Measurements from ENCODE around the gene PTH1R. TPM values are rescaled to one million over a fixed set of nuclear protein-coding genes. Genes with fewer than 3 reads are reported as not detected.
A peak's percentile ranks its signal among the peaks of the same experiment; 100 is the strongest.

PTH1R gene
- polyA plus RNA-seq, 3 donors: not detected

DNA sequence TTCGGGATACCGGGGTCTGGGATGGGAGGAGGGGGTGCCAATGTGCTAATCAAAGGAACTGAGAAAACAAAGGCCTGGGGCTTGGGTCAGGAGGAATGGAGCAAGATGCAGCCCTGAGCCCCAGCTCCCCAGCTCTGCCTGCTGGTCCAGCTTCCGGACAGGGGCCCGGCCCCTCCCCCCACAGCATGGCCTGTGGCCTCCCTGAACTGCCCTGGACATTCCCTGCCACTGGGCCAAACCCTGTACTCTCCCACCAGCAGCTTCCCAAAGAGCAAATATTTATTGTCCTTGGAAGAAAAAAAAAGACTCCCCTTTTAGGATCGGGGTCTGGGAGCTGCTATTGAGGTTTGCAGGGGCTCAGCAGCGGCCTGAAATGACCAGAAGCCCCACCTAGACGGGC is 8.6 kb upstream of the PTH1R start:
- H3K4me3 Mint-ChIP-seq: no peak overlapping the region
- no peak overlapping the region for H3K4me2 ChIP-seq (replicated peaks; ENCODE audit: extremely low read depth, low read length, poor library complexity, severe bottlenecking)
- H3K9ac ChIP-seq (ENCODE audit: insufficient read depth, low read length, poor library complexity, severe bottlenecking): no peak overlapping the region
- no peaks in the 10 kb centered on the region for H3K36me3 Mint-ChIP-seq
- H3K79me2 ChIP-seq (ENCODE audit: insufficient read depth, low read length): no peaks in the 10 kb centered on the region
- 83% methylated on average over 2 of the region's 7 CpGs for WGBS (ENCODE audit: insufficient coverage)
- H3K27me3 ChIP-seq (ENCODE audit: control insufficient read depth in 2 of 2, insufficient read depth in 2 of 2, low read length in 2 of 2): no peaks in the 10 kb centered on the region
- peaks cover 5 to 15% (median 10%) of the 10 kb centered on the region in 3 donors for H3K27me3 Mint-ChIP-seq (ENCODE audit: low read depth in 3 of 3)
- no peaks in the 10 kb centered on the region for H3K9me3 ChIP-seq (replicated peaks in 1 of 2; ENCODE audit: control insufficient read depth in 1 of 2, insufficient read depth in 1 of 2, low read length in 2 of 2)
- TF ChIP-seq, protein P1, sequence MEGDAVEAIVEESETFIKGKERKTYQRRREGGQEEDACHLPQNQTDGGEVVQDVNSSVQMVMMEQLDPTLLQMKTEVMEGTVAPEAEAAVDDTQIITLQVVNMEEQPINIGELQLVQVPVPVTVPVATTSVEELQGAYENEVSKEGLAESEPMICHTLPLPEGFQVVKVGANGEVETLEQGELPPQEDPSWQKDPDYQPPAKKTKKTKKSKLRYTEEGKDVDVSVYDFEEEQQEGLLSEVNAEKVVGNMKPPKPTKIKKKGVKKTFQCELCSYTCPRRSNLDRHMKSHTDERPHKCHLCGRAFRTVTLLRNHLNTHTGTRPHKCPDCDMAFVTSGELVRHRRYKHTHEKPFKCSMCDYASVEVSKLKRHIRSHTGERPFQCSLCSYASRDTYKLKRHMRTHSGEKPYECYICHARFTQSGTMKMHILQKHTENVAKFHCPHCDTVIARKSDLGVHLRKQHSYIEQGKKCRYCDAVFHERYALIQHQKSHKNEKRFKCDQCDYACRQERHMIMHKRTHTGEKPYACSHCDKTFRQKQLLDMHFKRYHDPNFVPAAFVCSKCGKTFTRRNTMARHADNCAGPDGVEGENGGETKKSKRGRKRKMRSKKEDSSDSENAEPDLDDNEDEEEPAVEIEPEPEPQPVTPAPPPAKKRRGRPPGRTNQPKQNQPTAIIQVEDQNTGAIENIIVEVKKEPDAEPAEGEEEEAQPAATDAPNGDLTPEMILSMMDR (IDR thresholded peaks at IDR 0.05): no peak
- H3K4me1 Mint-ChIP-seq: peaks cover 24% of the 10 kb centered on the region
- H2AFZ ChIP-seq (ENCODE audit: insufficient read depth, low read depth, low read length, poor library complexity, severe bottlenecking): no peak overlapping the region
- no peaks in the 10 kb centered on the region for H4K20me1 ChIP-seq (ENCODE audit: insufficient read depth, low read length)
- H3K4me3 ChIP-seq (replicated peaks in 1 of 3; ENCODE audit: low read depth in 2 of 3, low read length in 3 of 3): no peak overlapping the region
- DNase-seq: no peak
- H3K36me3 ChIP-seq (replicated peaks in 1 of 2; ENCODE audit: control insufficient read depth in 1 of 2, insufficient read depth in 2 of 2, low read length in 2 of 2): no peaks in the 10 kb centered on the region
- intact Hi-C loops (cut with micrococcal nuclease): loop anchor here (5.0 to 10.0 kb wide), 2 partner anchors 38 to 446 kb away; no protein-coding TSS in a partner anchor
- peaks cover 14 to 16% of the 10 kb centered on the region in 2 donors for H3K4me1 ChIP-seq (ENCODE audit: control insufficient read depth in 1 of 2, insufficient read depth in 2 of 2, low read length in 2 of 2)
- peak overlapping the region in 2 of 7 donors; percentile 5 for H3K27ac Mint-ChIP-seq
- no peaks in the 10 kb centered on the region for H3K9me3 Mint-ChIP-seq
- no peak overlapping the region for H3K27ac ChIP-seq (ENCODE audit: low read depth in 1 of 2, low read length in 2 of 2)

DNA sequence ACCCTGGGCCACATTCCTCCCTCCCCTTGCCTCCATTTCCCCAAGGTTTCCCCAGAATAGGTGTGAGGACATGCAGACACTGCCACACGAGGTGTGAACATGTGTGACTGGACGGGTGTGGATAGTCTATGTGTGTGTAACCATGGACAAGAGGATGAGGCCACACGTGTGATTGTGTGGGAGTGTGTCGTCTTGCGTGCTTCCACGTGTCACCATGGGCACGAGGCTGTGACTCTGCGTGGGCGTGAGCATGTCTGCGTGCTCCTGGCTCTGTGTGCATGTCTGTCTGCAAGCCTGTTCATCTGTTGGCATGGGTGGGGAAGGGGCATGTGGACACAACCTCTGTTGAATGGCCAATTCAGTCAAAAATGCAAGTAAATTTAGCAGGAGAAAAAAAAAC is 8.1 kb upstream of the PTH1R start:
- H3K9ac ChIP-seq (ENCODE audit: insufficient read depth, low read length, poor library complexity, severe bottlenecking): no peak overlapping the region

More for the DNA sequence above, 8.1 kb upstream of the PTH1R start:
- Histone ChIP-seq H4K20me1 (ENCODE audit: insufficient read depth, low read length) (no peaks in the 10 kb centered on the region), H3K36me3 (replicated peaks in 1 of 2; ENCODE audit: control insufficient read depth in 1 of 2, insufficient read depth in 2 of 2, low read length in 2 of 2) (no peaks in the 10 kb centered on the region), H3K9me3 (replicated peaks in 1 of 2; ENCODE audit: control insufficient read depth in 1 of 2, insufficient read depth in 1 of 2, low read length in 2 of 2) (no peaks in the 10 kb centered on the region), H3K4me3 (replicated peaks in 1 of 3; ENCODE audit: low read depth in 2 of 3, low read length in 3 of 3) (no peak overlapping the region), H3K27me3 (ENCODE audit: control insufficient read depth in 2 of 2, insufficient read depth in 2 of 2, low read length in 2 of 2) (peaks cover 0 to 5% of the 10 kb centered on the region in 2 donors), H2AFZ (ENCODE audit: insufficient read depth, low read depth, low read length, poor library complexity, severe bottlenecking) (no peak overlapping the region), H3K4me2 (replicated peaks; ENCODE audit: extremely low read depth, low read length, poor library complexity, severe bottlenecking) (no peak overlapping the region), H3K79me2 (ENCODE audit: insufficient read depth, low read length) (no peaks in the 10 kb centered on the region), H3K27ac (ENCODE audit: low read depth in 1 of 2, low read length in 2 of 2) (no peak overlapping the region), H3K4me1 (ENCODE audit: control insufficient read depth in 1 of 2, insufficient read depth in 2 of 2, low read length in 2 of 2) (peaks cover 14% of the 10 kb centered on the region in 2 donors)
- Mint-ChIP-seq H3K27ac (peak overlapping the region in 1 of 7 donors; percentile 15), H3K36me3 (no peaks in the 10 kb centered on the region), H3K4me3 (no peak overlapping the region), H3K27me3 (ENCODE audit: low read depth in 3 of 3) (peaks cover 3 to 20% (median 14%) of the 10 kb centered on the region in 3 donors), H3K4me1 (peaks cover 25% of the 10 kb centered on the region), H3K9me3 (peaks cover 0 to under 1% (median 0%) of the 10 kb centered on the region in 7 donors)
- intact Hi-C loops (cut with micrococcal nuclease): loop anchor here (5.0 to 10.0 kb wide), 2 partner anchors 38 to 445 kb away; no protein-coding TSS in a partner anchor
- DNase-seq: no peak
- TF ChIP-seq, protein P1 (IDR thresholded peaks at IDR 0.05): no peak
- WGBS (ENCODE audit: insufficient coverage): 97% methylated on average over 7 of the region's 10 CpGs
